Esophagus muscularis mucosa (tissue), 4 donors: ENCODE measurements around the gene MEIS3. TPM values are rescaled to one million over a fixed set of nuclear protein-coding genes. Genes with fewer than 3 reads are reported as not detected.

Source experiments
- DNase-seq: peaks from one replicate; pipeline ENCODE4 v3.0.0-alpha.2; 2017; ENCODE audit errors: extremely low spot score
- H3K27ac ChIP-seq, 4 donors: fragments of 200-600 bp; sonication (generic); replicated peaks in 1 of 4; 1 replicate in 3 of 4; 2 replicates in 1 of 4; pipeline ENCODE4 v1.5.1; 2016 to 2019; ENCODE audit warnings: mild to moderate bottlenecking in 1 of 4
- H3K27me3 ChIP-seq, 4 donors: fragments of 200-600 bp; sonication (generic); one replicate each; pipeline versions ENCODE4 v1.5.1 to v1.6.0; 2016 to 2019
- H3K36me3 ChIP-seq, 4 donors: fragments of 200-600 bp; sonication (generic); one replicate each; pipeline ENCODE4 v1.5.1; 2016 to 2019
- H3K4me1 ChIP-seq, 4 donors: fragments of 200-600 bp; sonication (generic); one replicate each; pipeline ENCODE4 v1.5.1; 2016 to 2019
- H3K4me3 ChIP-seq, 4 donors: fragments of 200-600 bp; sonication (generic); 1 replicate in 2 of 4; 2 replicates in 2 of 4; pipeline ENCODE4 v1.5.1; 2016 to 2019; ENCODE audit warnings: mild to moderate bottlenecking in 4 of 4, moderate library complexity in 1 of 4
- H3K9me3 ChIP-seq, 4 donors: fragments of 200-600 bp; sonication (generic); 1 replicate in 3 of 4; 2 replicates in 1 of 4; pipeline ENCODE4 v1.5.1; 2016 to 2019
- CTCF ChIP-seq, 3 experiments: fragments of 200-600 bp in 2 of 3; fragments of 450-650 bp in 1 of 3; sonication (generic) in 2 of 3; IDR thresholded peaks; one replicate each; pipeline ENCODE4 v1.5.1; 2017 to 2019; ENCODE audit warnings: antibody characterized with exemption in 3 of 3, mild to moderate bottlenecking in 2 of 3, moderate library complexity in 1 of 3
- EP300 ChIP-seq: sonication (generic); formaldehyde crosslinking; IDR thresholded peaks from one replicate; pipeline ENCODE4 v1.6.1; 2017; ENCODE audit warnings: antibody characterized with exemption
- POLR2A ChIP-seq: fragments of 450-650 bp; IDR thresholded peaks from one replicate; pipeline ENCODE4 v1.6.1; 2017; ENCODE audit warnings: antibody characterized with exemption, moderate library complexity, mild to moderate bottlenecking, low read depth
- POLR2AphosphoS5 ChIP-seq, 2 donors: sonication (generic); formaldehyde crosslinking; IDR thresholded peaks; one replicate each; pipeline ENCODE4 v1.6.1; 2017; ENCODE audit warnings: antibody characterized with exemption in 2 of 2
- WGBS: methylation state at CpG from one replicate; pipeline ENCODE4 v1.1.5; 2018; 5-methylcytosine and 5-hydroxymethylcytosine counted together
- intact Hi-C: fragments of 100-400 bp; cut with DNase I; formaldehyde crosslinking; loops from one replicate; pipeline ENCODE4 v1.15.1; 2023
- total RNA-seq, 4 donors: library from RNA; depleted of rRNA; stranded (reverse); fragments of >200 nt; gene quantifications; one replicate each; pipeline versions ENCODE4 v1.1.0 to v1.2.1, GENCODE V29; 2016

The MEIS3 gene
- total RNA-seq, 4 donors from 2014 or later = 22.8 to 33.2 (median 30.7) TPM

GRCh38 chr19:47461876-47462275, 42.5 kb upstream of the MEIS3 start:
- Histone ChIP-seq H3K27me3 (peaks cover 0 to 26% (median 5%) of the 10 kb centered on the region in 4 donors), H3K4me1 (peaks cover 0 to 10% (median 6%) of the 10 kb centered on the region in 4 donors), H3K4me3 (no peak overlapping the region), H3K27ac (no peak overlapping the region), H3K9me3 (no peaks in the 10 kb centered on the region), H3K36me3 (peaks cover 0 to 15% (median 7%) of the 10 kb centered on the region in 4 donors)
- intact Hi-C loops = no loop called here
- TF ChIP-seq CTCF (IDR thresholded peaks at IDR 0.05) (no peak), EP300 (no peak), POLR2AphosphoS5 (IDR thresholded peaks at IDR 0.05) (no peak), POLR2A (no peak)
- DNase-seq = no peak
- 80% methylated on average over 5 of the region's 5 CpGs for WGBS

GRCh38 chr19:47459477-47459876, 40.1 kb upstream of the MEIS3 start:
- H3K9me3 ChIP-seq = peaks cover 0 to 10% (median 9%) of the 10 kb centered on the region in 4 donors
- TF ChIP-seq CTCF (IDR thresholded peaks at IDR 0.05) = no peak
- TF ChIP-seq POLR2AphosphoS5 (IDR thresholded peaks at IDR 0.05) = no peak
- TF ChIP-seq POLR2A = no peak
- no peak for TF ChIP-seq EP300
- H3K36me3 ChIP-seq = peaks cover 0 to 20% (median 12%) of the 10 kb centered on the region in 4 donors
- peaks cover 0 to 10% (median 6%) of the 10 kb centered on the region in 4 donors for H3K4me1 ChIP-seq
- no peak for DNase-seq
- WGBS = 91% methylated on average over 14 of the region's 14 CpGs
- no peak overlapping the region for H3K4me3 ChIP-seq
- H3K27me3 ChIP-seq = peaks cover 0 to 40% (median 7%) of the 10 kb centered on the region in 4 donors
- H3K27ac ChIP-seq = no peak overlapping the region
- intact Hi-C loops = no loop called here

GRCh38 chr19:47458672-47459071, 39.3 kb upstream of the MEIS3 start:
- Histone ChIP-seq H3K9me3 (peaks cover 0 to 10% (median 9%) of the 10 kb centered on the region in 4 donors), H3K27me3 (peaks cover 0 to 40% (median 7%) of the 10 kb centered on the region in 4 donors), H3K36me3 (peaks cover 0 to 23% (median 12%) of the 10 kb centered on the region in 4 donors), H3K4me1 (peaks cover 0 to 10% (median 6%) of the 10 kb centered on the region in 4 donors), H3K27ac (no peak overlapping the region), H3K4me3 (no peak overlapping the region)
- 52% methylated on average over 5 of the region's 5 CpGs for WGBS
- no peak for TF ChIP-seq EP300
- no peak for TF ChIP-seq CTCF (IDR thresholded peaks at IDR 0.05)
- no peak for TF ChIP-seq POLR2AphosphoS5 (IDR thresholded peaks at IDR 0.05)
- TF ChIP-seq POLR2A = no peak
- DNase-seq = no peak
- intact Hi-C loops = no loop called here

- DNase-seq = no peak
- 72% methylated on average over 26 of the region's 77 CpGs for WGBS
- H3K4me3 ChIP-seq = peak overlapping the region in 1 of 4 donors; percentile 20
- intact Hi-C loops = no loop called here
- peaks cover 0 to 10% (median 9%) of the 10 kb centered on the region in 4 donors for H3K9me3 ChIP-seq
- no peak for TF ChIP-seq POLR2A
- no peak for TF ChIP-seq CTCF (IDR thresholded peaks at IDR 0.05)
- TF ChIP-seq EP300 = no peak
- no peak for TF ChIP-seq POLR2AphosphoS5 (IDR thresholded peaks at IDR 0.05)
- H3K27me3 ChIP-seq = peaks cover 0 to 40% (median 7%) of the 10 kb centered on the region in 4 donors
- no peak overlapping the region for H3K27ac ChIP-seq
- peaks cover 0 to 29% (median 13%) of the 10 kb centered on the region in 4 donors for H3K36me3 ChIP-seq
- H3K4me1 ChIP-seq = peaks cover 0 to 10% (median 6%) of the 10 kb centered on the region in 4 donors
Measured at GRCh38 chr19:47456721-47457474, 37.6 kb upstream of the MEIS3 start.
